Fibroblast of skin of left quadriceps (primary cell): ENCODE data around the gene NEK10.

ENCODE experiments used
- DNase-seq, 2 experiments: peaks; one replicate each; pipeline ENCODE4 v3.0.0-alpha.2; 2013; ENCODE audit warnings: low read depth in 2 of 2

NEK10 gene

DNA sequence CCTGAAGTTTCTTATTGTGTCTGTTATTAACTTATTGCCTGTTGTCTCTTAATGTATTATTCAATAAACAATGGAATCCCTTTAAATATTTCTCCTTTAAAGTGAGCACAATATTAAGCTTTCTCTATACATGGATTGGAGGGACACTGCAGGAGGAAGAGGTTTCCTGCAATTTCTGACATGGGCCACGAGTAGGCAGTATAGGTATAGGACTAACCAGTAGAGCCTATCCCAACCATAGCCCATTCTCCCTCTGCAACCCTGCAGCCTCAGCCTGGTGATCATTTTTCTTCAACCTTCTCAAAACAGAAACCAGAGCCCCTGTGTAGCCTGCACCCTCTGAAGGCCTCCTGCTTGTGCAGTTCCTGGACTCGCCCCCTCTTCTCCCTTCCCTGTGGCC is 124.8 kb downstream of the NEK10 start:
- no peak for DNase-seq

- DNase-seq, result no peak
Observed at GRCh38 chr3:27239951-27240350, 129.2 kb downstream of the NEK10 start.

GRCh38 chr3:27228805-27229204 is 140.4 kb downstream of the NEK10 start:
- no peak for DNase-seq

GRCh38 chr3:27224197-27224596 is 145.0 kb downstream of the NEK10 start:
- DNase-seq, result no peak

- no peak for DNase-seq
Observed at GRCh38 chr3:27221264-27221932, 147.8 kb downstream of the NEK10 start.

- DNase-seq, result no peak
Observed at GRCh38 chr3:27220166-27220565, 149.0 kb downstream of the NEK10 start.

DNA sequence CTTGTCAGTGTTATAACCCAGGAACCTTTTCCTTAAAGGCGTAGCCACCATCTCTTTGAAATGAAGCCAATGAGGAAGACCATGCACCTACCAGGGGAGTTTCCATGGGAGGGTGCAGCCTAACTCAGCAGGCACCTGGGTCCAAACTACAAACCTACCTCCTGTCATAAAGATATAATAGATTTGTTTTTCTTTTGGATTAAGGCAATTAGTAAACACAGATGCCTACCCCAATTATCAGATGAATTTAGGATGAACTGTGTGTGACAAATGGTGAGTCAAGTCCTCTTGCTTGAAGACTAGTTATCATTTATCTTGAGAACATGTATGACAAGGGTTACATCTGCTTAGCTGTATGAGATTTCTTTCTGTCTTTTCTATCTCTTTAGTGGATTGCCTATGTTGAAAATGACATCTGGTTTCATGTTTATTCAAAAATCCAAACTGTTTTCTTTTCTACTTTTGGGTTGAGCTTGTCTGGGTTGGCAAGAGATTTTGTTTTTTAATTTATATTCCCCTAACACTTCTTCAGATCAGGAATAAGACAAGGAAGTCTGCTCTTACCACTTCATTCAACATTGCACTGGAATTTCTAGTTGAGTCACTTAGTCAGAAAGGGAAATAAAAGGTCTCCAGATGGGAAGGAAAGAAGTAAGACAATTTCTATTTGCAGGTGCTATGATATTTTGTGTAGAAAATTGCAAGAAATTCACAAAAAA is 149.9 kb downstream of the NEK10 start:
- peak; percentile 11 to 14 for DNase-seq

GRCh38 chr3:27216955-27217552 is 152.1 kb downstream of the NEK10 start:
- peak; percentile 44 to 56 for DNase-seq

DNA sequence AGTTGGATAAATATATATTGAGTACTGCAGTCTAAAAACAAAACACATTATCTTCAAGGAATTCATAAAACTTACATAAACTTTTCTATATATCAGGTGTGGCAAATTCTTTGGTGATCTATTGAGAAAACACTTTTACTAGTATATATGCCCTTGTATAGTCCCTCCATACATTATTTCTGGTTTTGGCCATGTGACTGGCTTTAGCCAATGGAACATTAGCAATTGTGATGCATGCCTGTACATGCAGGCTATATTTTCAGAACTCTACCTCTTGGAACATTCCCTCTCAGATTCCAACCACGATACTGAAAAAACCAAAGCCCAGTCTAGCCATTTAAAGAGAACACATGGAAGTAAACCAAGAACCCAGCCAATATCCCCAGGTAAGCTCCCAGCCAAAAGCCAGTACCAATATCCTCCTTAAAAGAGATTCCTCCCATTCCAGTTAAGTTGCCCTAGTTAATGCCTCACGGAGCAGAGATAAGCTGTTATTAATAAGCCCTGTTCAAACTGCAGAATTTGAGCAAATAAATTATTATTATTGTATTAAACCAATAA is 152.8 kb downstream of the NEK10 start:
- DNase-seq, result no peak

DNA sequence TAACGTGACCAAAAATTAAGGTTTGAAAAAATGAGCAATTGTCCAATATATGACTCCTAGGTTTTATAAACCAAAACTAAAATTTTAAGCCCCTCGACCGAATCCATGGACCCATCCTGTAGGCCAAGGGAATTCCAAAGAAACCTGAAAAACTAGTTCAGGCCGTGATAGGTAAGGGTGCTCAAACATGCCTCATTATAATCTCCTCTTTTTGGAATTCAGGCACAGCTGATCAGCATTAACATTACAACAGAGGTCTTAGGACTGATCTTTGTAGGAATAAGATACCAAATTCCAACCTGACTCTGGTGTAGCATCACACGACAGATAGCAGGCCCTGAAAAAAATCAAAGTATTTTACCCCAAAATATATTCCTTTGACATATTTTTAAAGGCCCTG is 155.7 kb downstream of the NEK10 start:
- DNase-seq, result no peak

DNA sequence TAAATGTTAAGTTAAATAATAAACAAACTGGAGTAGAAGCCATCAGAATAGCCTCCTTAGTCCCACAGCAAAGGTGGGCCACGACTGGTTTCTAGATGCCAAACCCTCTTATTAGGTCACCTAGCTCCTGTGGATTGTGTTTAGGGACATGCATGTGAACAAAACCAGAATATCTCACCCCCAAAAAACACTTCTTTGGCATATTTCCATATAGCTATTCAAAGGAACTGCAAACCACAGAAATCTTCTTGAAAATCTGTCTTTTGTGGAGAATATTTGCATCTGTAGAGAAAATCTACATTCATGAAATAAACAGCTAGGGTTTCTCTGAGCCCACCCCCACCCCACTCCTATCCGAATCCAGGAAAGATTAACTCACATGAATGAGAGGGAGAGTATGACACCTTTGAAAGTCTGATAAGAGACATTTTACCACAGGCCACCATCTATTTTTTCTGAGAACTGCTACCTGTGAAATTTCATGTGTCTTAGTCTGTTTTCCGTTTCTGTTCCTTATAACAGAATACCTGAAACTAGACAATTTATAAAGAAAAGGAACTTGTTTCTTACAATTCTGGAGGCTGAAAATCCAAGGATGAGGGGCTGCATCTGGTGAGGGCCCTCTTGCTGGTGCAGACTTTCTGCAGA is 159.4 kb downstream of the NEK10 start:
- no peak for DNase-seq

DNA sequence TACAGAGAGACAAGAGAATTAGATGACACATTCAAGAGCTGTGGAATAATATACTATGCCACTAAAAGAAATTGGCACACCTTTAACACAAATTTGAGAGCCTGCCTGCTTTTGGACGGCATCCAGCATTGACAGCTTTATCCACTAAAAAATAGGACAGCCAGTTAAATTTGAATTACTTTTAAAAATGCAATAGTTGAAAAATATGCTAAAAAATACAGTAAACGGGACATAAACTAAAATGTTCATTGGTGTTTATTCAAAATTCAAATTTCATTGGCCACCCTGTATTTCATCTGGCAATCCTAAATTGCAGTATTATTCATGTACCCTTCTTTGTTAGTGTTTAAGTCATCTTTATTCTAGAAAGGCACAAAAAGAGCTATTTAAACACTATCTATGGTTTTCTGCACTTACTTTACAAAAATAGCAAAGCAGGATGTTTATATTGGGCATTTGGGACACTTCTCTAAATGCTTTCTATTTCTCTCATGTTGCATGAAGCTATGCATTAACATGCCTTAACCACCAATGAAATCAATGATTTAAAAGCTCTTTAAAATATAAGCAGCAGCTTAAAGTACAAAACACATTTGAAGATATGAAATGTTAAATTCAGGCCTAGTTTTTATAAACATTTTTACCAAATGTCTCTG is 160.1 kb downstream of the NEK10 start:
- DNase-seq, result no peak

- DNase-seq, result no peak
Observed at GRCh38 chr3:27202959-27203358, 166.2 kb downstream of the NEK10 start.

DNA sequence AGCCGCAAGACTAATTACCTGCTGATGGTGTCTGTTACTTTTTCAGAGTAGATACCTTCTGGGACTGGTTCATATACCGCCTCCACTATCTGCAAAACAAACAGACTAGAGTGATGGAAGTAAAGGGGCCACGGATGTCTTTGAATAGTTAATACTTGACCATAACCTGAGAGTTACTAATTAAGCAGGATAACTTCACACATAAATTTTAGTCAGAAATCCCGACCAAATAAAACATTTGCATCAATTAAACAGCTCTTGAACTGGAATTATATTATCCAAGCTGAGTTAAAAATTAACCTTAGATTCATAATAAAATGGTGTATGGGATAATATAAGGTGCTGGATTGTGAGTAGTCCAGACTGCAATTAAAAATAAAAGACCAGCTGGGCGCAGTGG is 167.7 kb downstream of the NEK10 start:
- no peak for DNase-seq

GRCh38 chr3:27200721-27201489 is 168.3 kb downstream of the NEK10 start:
- DNase-seq, result no peak

DNA sequence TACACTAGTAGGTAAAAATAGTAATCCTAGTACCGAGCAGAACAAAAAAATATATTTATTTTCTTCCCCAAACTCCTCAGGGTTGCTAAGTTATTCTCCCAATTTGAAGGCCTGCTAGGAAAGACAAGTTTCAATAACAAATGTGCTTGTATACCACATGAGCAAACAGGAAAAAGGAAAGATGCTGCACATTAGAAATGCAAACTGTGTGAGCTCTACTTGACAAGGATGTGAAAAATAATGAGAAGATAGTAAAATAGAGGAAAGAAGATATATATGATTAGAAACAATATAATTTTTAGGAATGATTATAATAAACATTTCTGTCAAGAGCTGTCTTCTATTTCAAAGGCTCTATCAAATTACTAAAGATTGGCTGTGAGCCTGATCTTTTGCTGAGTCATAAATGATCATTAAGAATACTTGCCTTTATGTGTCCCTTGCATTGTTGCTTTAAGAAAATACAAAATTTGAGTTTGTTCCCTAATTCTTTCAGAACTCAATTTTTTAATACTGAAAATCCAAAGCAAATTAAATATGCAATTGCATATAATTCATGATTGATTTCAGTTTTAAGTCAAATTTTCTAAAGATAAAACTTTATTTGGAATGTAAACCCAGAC is 174.2 kb downstream of the NEK10 start:
- DNase-seq, result peak; percentile 6 to 8

DNA sequence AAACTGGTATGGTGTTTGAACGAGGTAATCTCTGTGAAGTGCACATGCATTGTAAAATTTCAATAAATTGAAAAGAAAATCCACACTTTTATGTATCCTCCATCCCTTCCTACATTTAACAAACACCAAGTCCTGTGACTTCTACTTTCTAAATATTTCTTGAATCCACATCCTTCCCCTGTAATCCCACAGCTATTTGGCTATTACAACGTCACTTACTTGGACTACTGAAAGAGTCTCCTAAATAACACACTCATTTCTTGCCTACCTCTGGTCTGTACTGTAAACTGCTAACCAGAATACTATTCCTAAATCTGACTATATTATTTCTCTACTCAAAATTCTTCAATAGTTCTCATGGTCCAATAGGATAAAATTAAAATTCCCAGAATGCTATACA is 176.1 kb downstream of the NEK10 start:
- DNase-seq, result no peak

- no peak for DNase-seq
Observed at GRCh38 chr3:27186013-27186412, 183.2 kb downstream of the NEK10 start.

GRCh38 chr3:27185231-27185989 is 183.8 kb downstream of the NEK10 start:
- no peak for DNase-seq

DNA sequence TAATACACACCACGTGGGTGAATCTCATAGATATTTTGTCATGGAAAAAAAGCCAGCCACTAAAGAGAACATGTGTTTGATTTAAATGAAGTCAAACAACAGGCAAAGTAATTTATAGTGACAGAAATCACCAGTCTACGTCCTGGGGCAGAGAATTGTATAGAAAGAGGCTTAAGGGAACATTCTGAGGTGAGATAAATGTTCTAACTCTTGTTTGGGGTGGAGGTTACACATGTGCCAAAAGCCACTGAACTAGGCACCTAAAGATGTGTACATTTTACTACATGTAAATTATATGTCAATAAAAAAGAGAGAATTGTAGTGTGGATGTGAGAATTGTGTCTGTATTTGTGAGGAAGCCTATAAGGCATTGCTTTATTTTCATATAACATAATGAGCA is 184.9 kb downstream of the NEK10 start:
- DNase-seq, result no peak
